Measurements from ENCODE around the gene MAPK8IP1. TPM values are rescaled to one million over a fixed set of nuclear protein-coding genes. Genes with fewer than 3 reads are reported as not detected.
"Not testable (repeated sequence)": the region's sequence is repeated elsewhere in the genome, so short reads cannot be mapped to it uniquely, and the experiment has no call there.

The MAPK8IP1 gene
- total RNA-seq = 10 to 100 TPM in 2 of 4 donors, 1 to 10 TPM in 2; 4.9 to 15.5 (median 8.8) TPM
- 1 to 10 TPM; 1.2 to 4.2 (median 1.8) TPM for polyA plus RNA-seq

- no peak within 1 kb of the TSS for H3K27ac ChIP-seq
Measured at GRCh38 chr11:45885274-45885920, at the start of gene MAPK8IP1. TSS of gene MAPK8IP1 (plus strand) at chr11:45885651. CDS start at chr11:45885821, 170 bp downstream.

GRCh38 chr11:45839204-45839603, 46.2 kb upstream of the MAPK8IP1 start:
- DNase-seq = no peak
- Histone ChIP-seq H3K9me3 (no peaks in the 10 kb centered on the region), H3K4me3 (no peak overlapping the region), H3K27ac (no peak overlapping the region), H3K27me3 (no peaks in the 10 kb centered on the region), H3K4me1 (peaks cover 0 to 8% (median 6%) of the 10 kb centered on the region in 4 donors), H3K36me3 (no peaks in the 10 kb centered on the region)
- intact Hi-C loops (cut with DNase I) = no loop called here
- 80 to 90% methylated on average over 6 of the region's 6 CpGs for WGBS, 2 donors
- TF ChIP-seq POLR2AphosphoS5 (IDR thresholded peaks at IDR 0.05) (no peak), CTCF (IDR thresholded peaks at IDR 0.05) (no peak), EP300 (IDR thresholded peaks at IDR 0.05) (no peak), POLR2A (IDR thresholded peaks at IDR 0.05) (no peak)

More at GRCh38 chr11:45885274-45885920, at the start of gene MAPK8IP1:
- Histone ChIP-seq H3K9me3 (no peaks in the 10 kb centered on the region), H3K36me3 (peaks cover 0 to 19% (median 13%) of the 10 kb centered on the region in 4 donors), H3K4me1 (peaks cover 0 to 25% (median 22%) of the 10 kb centered on the region in 4 donors), H3K4me3 (peak within 1 kb of the TSS; percentile 4 to 59 (median 51)), H3K27me3 (peaks cover 0 to 6% (median 3%) of the 10 kb centered on the region in 3 donors)
- WGBS, 2 donors = 2 to 3% methylated on average over 73 of the region's 73 CpGs
- no peak for DNase-seq
- no peak for TF ChIP-seq POLR2A (IDR thresholded peaks at IDR 0.05)
- TF ChIP-seq CTCF (IDR thresholded peaks at IDR 0.05) = no peak
- TF ChIP-seq EP300 (IDR thresholded peaks at IDR 0.05) = no peak
- intact Hi-C loops (cut with DNase I) = no loop called here

GRCh38 chr11:45840251-45840650, 45.2 kb upstream of the MAPK8IP1 start:
- not testable (repeated sequence) for H3K4me1 ChIP-seq, H3K9me3 ChIP-seq, H3K36me3 ChIP-seq, H3K27ac ChIP-seq, H3K27me3 ChIP-seq, DNase-seq, H3K4me3 ChIP-seq
- 81 to 93% methylated on average over 13 of the region's 13 CpGs for WGBS, 2 donors
- intact Hi-C loops (cut with DNase I) = loop anchor here (5.0 kb wide), 2 partner anchors 62 to 167 kb away; no protein-coding TSS in a partner anchor

GRCh38 chr11:45843158-45843924, 42.1 kb upstream of the MAPK8IP1 start:
- DNase-seq = peak; percentile 97
- 4 to 15% methylated on average over 22 of the region's 22 CpGs for whole genome bisulfite sequencing, 2 donors
- H3K4me3 ChIP-seq = peak overlapping the region in 2 of 4 donors; percentile 3 to 14
- H3K9me3 ChIP-seq = no peaks in the 10 kb centered on the region
- no peaks in the 10 kb centered on the region for H3K36me3 ChIP-seq
- peak overlapping the region; percentile 73 to 81 (median 77) for H3K27ac ChIP-seq
- peaks cover 0 to 21% (median 15%) of the 10 kb centered on the region in 4 donors for H3K4me1 ChIP-seq
- TF ChIP-seq POLR2AphosphoS5 (IDR thresholded peaks at IDR 0.05) = peak; percentile 24 to 85 (median 68)
- peak; percentile 90 to 96 (median 94) for TF ChIP-seq CTCF (IDR thresholded peaks at IDR 0.05)
- TF ChIP-seq POLR2A (IDR thresholded peaks at IDR 0.05) = no peak
- TF ChIP-seq EP300 (IDR thresholded peaks at IDR 0.05) = peak in 2 of 4 donors; percentile 30 to 46
- intact Hi-C loops (cut with DNase I) = loop anchor here (5.0 kb wide), 2 partner anchors 59 to 164 kb away; no protein-coding TSS in a partner anchor
- H3K27me3 ChIP-seq = no peaks in the 10 kb centered on the region

Measured in sigmoid colon (tissue), 7 donors.